Endothelial cell of umbilical vein (primary cell): ENCODE data around the gene ARHGDIA. TPM values are rescaled to one million over a fixed set of nuclear protein-coding genes. Genes with fewer than 3 reads are reported as not detected.

Experiments
- BruUV-seq: library from RNA; stranded (reverse); fragments of 400-500 nt; replicated peaks from 2 replicates; lab custom pipeline; 2021; lab: Mats Ljungman, UMichigan
- CTCF ChIA-PET: fragments of 300-600, 350-600 bp; sonication (Branson Sonifier 250); formaldehyde crosslinking; loops from one replicate; lab custom pipeline; 2021; ENCODE audit warnings: antibody characterized with exemption, inconsistent platforms; lab: Charles Lee
- POLR2A ChIA-PET: fragments of 300-600, 350-600 bp; sonication (Branson Sonifier 250); formaldehyde crosslinking; loops from one replicate; lab custom pipeline; 2021; ENCODE audit warnings: antibody characterized with exemption, inconsistent platforms; lab: Charles Lee
- DNase-seq: peaks from one replicate; pipeline ENCODE4 v3.0.0-alpha.2; 2011; ENCODE audit warnings: low read depth, low spot score
- FAIRE-seq: peaks from 2 replicates; lab custom pipeline; 2011; peaks lifted over from hg19 to GRCh38; lab: Jason Lieb, UNC
- H2AFZ ChIP-seq: 2 replicates; pipeline ENCODE4 v1.6.0; 2012; ENCODE audit warnings: low read depth, low read length, control low read depth, inconsistent platforms
- H3K27ac ChIP-seq: 2 replicates; pipeline ENCODE4 v1.5.1; 2011; ENCODE audit warnings: low read depth, mild to moderate bottlenecking, control low read depth, low read length, moderate library complexity; ENCODE audit not compliant: insufficient read depth
- H3K27me3 ChIP-seq, 2 experiments: 2 replicates each; pipeline versions ENCODE4 v1.6.0 to v1.6.1; 2011; ENCODE audit warnings: low read length in 2 of 2, mixed read lengths in 1 of 2; ENCODE audit not compliant: control insufficient read depth in 2 of 2, insufficient read depth in 2 of 2
- H3K36me3 ChIP-seq, 2 experiments: 2 replicates in 1 of 2; 3 replicates in 1 of 2; pipeline ENCODE4 v1.5.1; 2011; ENCODE audit warnings: low read length in 2 of 2, mild to moderate bottlenecking in 1 of 2, moderate library complexity in 1 of 2; ENCODE audit not compliant: control insufficient read depth in 2 of 2, insufficient read depth in 2 of 2; ENCODE audit errors: extremely low read depth in 1 of 2
- H3K4me1 ChIP-seq: 3 replicates; pipeline ENCODE4 v1.5.1; 2011; ENCODE audit warnings: mild to moderate bottlenecking, low read length; ENCODE audit not compliant: control insufficient read depth, insufficient read depth; ENCODE audit errors: extremely low read depth
- H3K4me2 ChIP-seq: 2 replicates; pipeline ENCODE4 v1.6.1; 2011; ENCODE audit warnings: low read length, control low read depth, mixed read lengths; ENCODE audit not compliant: insufficient read depth
- H3K4me3 ChIP-seq, 3 experiments: fragments of 200-600 bp in 1 of 3; sonication (generic), shearing (Covaris generic) in 1 of 3; replicated peaks in 1 of 3; 2 replicates each; pipeline ENCODE4 v1.5.1; 2011 to 2016; ENCODE audit warnings: control low read depth in 3 of 3, low read length in 3 of 3, mild to moderate bottlenecking in 2 of 3, inconsistent platforms in 1 of 3, low read depth in 1 of 3, moderate library complexity in 1 of 3; ENCODE audit not compliant: insufficient read depth in 1 of 3
- H3K79me2 ChIP-seq: 2 replicates; pipeline ENCODE4 v1.6.0; 2012; ENCODE audit warnings: low read length, inconsistent platforms; ENCODE audit not compliant: control insufficient read depth, insufficient read depth
- H3K9ac ChIP-seq: replicated peaks from 2 replicates; pipeline ENCODE3; 2011; ENCODE audit warnings: low read length, control low read depth; ENCODE audit not compliant: insufficient read depth; ENCODE audit errors: extremely low read depth
- H3K9me1 ChIP-seq: replicated peaks from 3 replicates; pipeline ENCODE4 v1.6.0; 2011; ENCODE audit warnings: mild to moderate bottlenecking, low read length; ENCODE audit not compliant: control insufficient read depth, insufficient read depth; ENCODE audit errors: extremely low read depth
- H3K9me3 ChIP-seq: replicated peaks from 2 replicates; pipeline ENCODE4 v1.5.1; 2012; ENCODE audit warnings: low read length, inconsistent platforms; ENCODE audit not compliant: control insufficient read depth, insufficient read depth
- H4K20me1 ChIP-seq: replicated peaks from 2 replicates; pipeline ENCODE3; 2011; ENCODE audit warnings: mild to moderate bottlenecking, low read length; ENCODE audit not compliant: control insufficient read depth, insufficient read depth; ENCODE audit errors: extremely low read depth
- CTCF ChIP-seq, 2 donors: IDR thresholded peaks; 1 replicate in 1 of 2; 2 replicates in 1 of 2; pipeline ENCODE4 v1.5.1; 2011; ENCODE audit warnings: low read length in 2 of 2, mild to moderate bottlenecking in 2 of 2, moderate library complexity in 2 of 2, control low read depth in 1 of 2, inconsistent platforms in 1 of 2, low read depth in 1 of 2; ENCODE audit not compliant: insufficient read depth in 1 of 2; ENCODE audit errors: extremely low read depth in 1 of 2
- EZH2 ChIP-seq: IDR thresholded peaks from 2 replicates; pipeline ENCODE4 v1.6.1; 2012; ENCODE audit warnings: borderline replicate concordance, low read depth, mild to moderate bottlenecking, moderate library complexity, low read length, inconsistent platforms; ENCODE audit not compliant: severe bottlenecking
- FOS ChIP-seq: IDR thresholded peaks from 2 replicates; pipeline ENCODE4 v1.6.1; 2011; ENCODE audit warnings: mild to moderate bottlenecking, low read length, moderate library complexity, borderline replicate concordance; ENCODE audit not compliant: insufficient read depth
- GATA2 ChIP-seq: IDR thresholded peaks from 2 replicates; pipeline ENCODE4 v1.7.0; 2011; ENCODE audit warnings: low read depth, mild to moderate bottlenecking, moderate library complexity, mixed read lengths, low read length; ENCODE audit not compliant: insufficient read length, insufficient read depth
- JUN ChIP-seq: IDR thresholded peaks from 2 replicates; pipeline ENCODE4 v1.6.1; 2011; ENCODE audit warnings: borderline replicate concordance, low read depth; ENCODE audit not compliant: insufficient read length, insufficient read depth
- MAX ChIP-seq: IDR thresholded peaks from 2 replicates; pipeline ENCODE4 v1.6.1; 2011; ENCODE audit not compliant: insufficient read depth, insufficient read length
- POLR2A ChIP-seq: IDR thresholded peaks from 2 replicates; pipeline ENCODE4 v1.6.1; 2012; ENCODE audit warnings: low read depth, mild to moderate bottlenecking, control low read depth, low read length
- POLR2AphosphoS5 ChIP-seq: IDR thresholded peaks from 2 replicates; pipeline ENCODE4 v1.6.1; 2012; ENCODE audit warnings: low read depth, mild to moderate bottlenecking, control low read depth, low read length, moderate library complexity; ENCODE audit not compliant: insufficient read depth
- dilution Hi-C: fragments of 300-500 bp; cut with MboI; formaldehyde crosslinking; loops from one replicate; pipeline ENCODE4 v1.15.0; 2019; ENCODE audit warnings: low sequenced_read_pairs; ENCODE audit not compliant: extremely low pct_ligation_motif_present
- intact Hi-C: fragments of 100-400 bp; cut with micrococcal nuclease; formaldehyde crosslinking; loops from one replicate; pipeline ENCODE4 v1.10.0; 2022
- polyA plus RNA-seq, 4 experiments: library from polyadenylated mRNA; depleted of rRNA in 3 of 4; stranded (reverse) in 3 of 4; unstranded in 1 of 4; fragments of >200 nt; gene quantifications; 2 replicates each; pipeline versions ENCODE4 v1.2.1 to v1.2.3, GENCODE V29; 2011 to 2012; ENCODE audit warnings: missing spikeins in 1 of 4
- total RNA-seq: library from RNA; stranded (reverse); gene quantifications from 2 replicates; pipeline ENCODE4 v1.2.3, GENCODE V29; 2021

Gene ARHGDIA
- total and polyA plus RNA-seq, 2 donors (not counting 3 experiments of a cell fraction or from before 2014, with no cell fraction given): 358 to 645 TPM

GRCh38 chr17:81865733-81866439 is 5.3 kb downstream of the ARHGDIA start:
- POLR2A ChIA-PET: no interaction called here
- CTCF ChIA-PET: no interaction called here
- peaks cover 28% of the 10 kb centered on the region for H3K79me2 ChIP-seq

More at GRCh38 chr17:81865733-81866439, 5.3 kb downstream of the ARHGDIA start:
- no peaks in the 10 kb centered on the region for H4K20me1 ChIP-seq
- H3K27me3 ChIP-seq: no peaks in the 10 kb centered on the region
- peaks cover 17% of the 10 kb centered on the region for H3K4me1 ChIP-seq
- no peak overlapping the region for H3K4me3 ChIP-seq
- no TSS peak for BruUV-seq
- no peak overlapping the region for H3K4me2 ChIP-seq
- intact Hi-C loops (no loop called here), dilution Hi-C loops (no loop called here)
- no peaks in the 10 kb centered on the region for H3K9me3 ChIP-seq
- DNase-seq (no peak), FAIRE-seq (no peak)
- H3K9ac ChIP-seq: no peak overlapping the region
- TF ChIP-seq EZH2: no peak
- no peak for TF ChIP-seq FOS
- no peak for TF ChIP-seq MAX
- peak; percentile 28 for TF ChIP-seq POLR2AphosphoS5
- no peak for TF ChIP-seq GATA2
- TF ChIP-seq JUN: no peak
- peak; percentile 44 for TF ChIP-seq POLR2A
- no peak for TF ChIP-seq CTCF (IDR thresholded peaks at IDR 0.05; ENCODE audit: extremely low read depth in 1 of 2, insufficient read depth in 1 of 2, low read depth in 1 of 2, low read length in 2 of 2)
- H2AFZ ChIP-seq: no peak overlapping the region
- peaks cover 6 to 19% of the 10 kb centered on the region in 2 experiments for H3K36me3 ChIP-seq
- H3K9me1 ChIP-seq: no peaks in the 10 kb centered on the region
- H3K27ac ChIP-seq: no peak overlapping the region
